HEK293 (cell line): ENCODE measurements around the gene RNF224.

Source experiments
- KLF1 ChIP-seq: fragments of 450-650 bp; formaldehyde crosslinking; IDR thresholded peaks from 2 replicates; pipeline ENCODE4 v1.5.1; 2016; ENCODE audit warnings: missing biosample characterization, missing genetic modification characterization
- KLF8 ChIP-seq: fragments of 450-650 bp; formaldehyde crosslinking; IDR thresholded peaks from 2 replicates; pipeline ENCODE4 v1.5.1; 2016; ENCODE audit warnings: missing biosample characterization, missing genetic modification characterization
- SP7 ChIP-seq: fragments of 450-650 bp; formaldehyde crosslinking; IDR thresholded peaks from 2 replicates; pipeline ENCODE4 v1.5.1; 2016; ENCODE audit warnings: missing biosample characterization, missing genetic modification characterization
- ZBTB11 ChIP-seq: fragments of 450-650 bp; formaldehyde crosslinking; conservative IDR thresholded peaks from 2 replicates; pipeline ENCODE4 v1.5.1; 2016; ENCODE audit warnings: low read depth, missing biosample characterization, missing genetic modification characterization
- ZBTB8A ChIP-seq: fragments of 450-650 bp; formaldehyde crosslinking; IDR thresholded peaks from 2 replicates; pipeline ENCODE4 v1.5.1; 2016; ENCODE audit warnings: missing biosample characterization, missing genetic modification characterization
- ZFP41 ChIP-seq: fragments of 450-650 bp; formaldehyde crosslinking; IDR thresholded peaks from 2 replicates; pipeline ENCODE4 v1.5.1; 2016; ENCODE audit warnings: missing biosample characterization, missing genetic modification characterization, borderline replicate concordance
- ZFP69B ChIP-seq: fragments of 450-650 bp; formaldehyde crosslinking; IDR thresholded peaks from 2 replicates; pipeline ENCODE4 v1.5.1; 2016; ENCODE audit warnings: missing biosample characterization, missing genetic modification characterization
- ZNF202 ChIP-seq: fragments of 450-650 bp; formaldehyde crosslinking; IDR thresholded peaks from 2 replicates; pipeline ENCODE4 v1.5.1; 2016; ENCODE audit warnings: missing biosample characterization, missing genetic modification characterization, borderline replicate concordance
- ZNF280C ChIP-seq: fragments of 450-650 bp; formaldehyde crosslinking; IDR thresholded peaks from 2 replicates; pipeline ENCODE4 v1.5.1; 2016; ENCODE audit warnings: missing biosample characterization, missing genetic modification characterization
- ZNF311 ChIP-seq: fragments of 450-650 bp; formaldehyde crosslinking; IDR thresholded peaks from 2 replicates; pipeline ENCODE4 v1.5.1; 2017; ENCODE audit warnings: missing biosample characterization, missing genetic modification characterization, borderline replicate concordance
- ZNF473 ChIP-seq: fragments of 450-650 bp; formaldehyde crosslinking; IDR thresholded peaks from 2 replicates; pipeline ENCODE4 v1.5.1; 2017; ENCODE audit warnings: missing biosample characterization, missing genetic modification characterization
- ZNF501 ChIP-seq: fragments of 450-650 bp; formaldehyde crosslinking; IDR thresholded peaks from 2 replicates; pipeline ENCODE4 v1.5.1; 2016; ENCODE audit warnings: missing biosample characterization, missing genetic modification characterization
- ZNF549 ChIP-seq: fragments of 450-650 bp; IDR thresholded peaks from 2 replicates; pipeline ENCODE4 v1.5.1; 2018; ENCODE audit warnings: missing biosample characterization, missing genetic modification characterization, mild to moderate bottlenecking, inconsistent platforms, moderate library complexity
- ZNF623 ChIP-seq: fragments of 450-650 bp; formaldehyde crosslinking; IDR thresholded peaks from 2 replicates; pipeline ENCODE4 v1.5.1; 2016; ENCODE audit warnings: missing biosample characterization, missing genetic modification characterization
- ZNF670 ChIP-seq: fragments of 450-650 bp; formaldehyde crosslinking; IDR thresholded peaks from 2 replicates; pipeline ENCODE4 v1.5.1; 2016; ENCODE audit warnings: missing biosample characterization, missing genetic modification characterization, low read depth
- ZNF747 ChIP-seq: fragments of 450-650 bp; formaldehyde crosslinking; IDR thresholded peaks from 2 replicates; pipeline ENCODE4 v1.5.1; 2016; ENCODE audit warnings: missing biosample characterization, missing genetic modification characterization
- ZNF792 ChIP-seq: fragments of 450-650 bp; formaldehyde crosslinking; IDR thresholded peaks from 2 replicates; pipeline ENCODE4 v1.5.1; 2016; ENCODE audit warnings: missing biosample characterization, missing genetic modification characterization
- ZSCAN18 ChIP-seq: fragments of 450-650 bp; formaldehyde crosslinking; IDR thresholded peaks from 2 replicates; pipeline ENCODE4 v1.5.1; 2016; ENCODE audit warnings: missing biosample characterization, missing genetic modification characterization
- ZSCAN23 ChIP-seq: fragments of 450-650 bp; formaldehyde crosslinking; IDR thresholded peaks from 2 replicates; pipeline ENCODE4 v1.5.1; 2016; ENCODE audit warnings: missing biosample characterization, missing genetic modification characterization
- TF ChIP-seq, protein P1 (sequence below): fragments of 450-650 bp; formaldehyde crosslinking; IDR thresholded peaks from 2 replicates; pipeline ENCODE4 v1.5.1; 2016; ENCODE audit warnings: missing biosample characterization, missing genetic modification characterization
- TF ChIP-seq, protein P2 (sequence below): fragments of 450-650 bp; formaldehyde crosslinking; IDR thresholded peaks from 2 replicates; pipeline ENCODE4 v1.5.1; 2016; ENCODE audit warnings: missing biosample characterization, missing genetic modification characterization
- TF ChIP-seq, protein P3 (sequence below): fragments of 450-650 bp; formaldehyde crosslinking; IDR thresholded peaks from 2 replicates; pipeline ENCODE4 v1.5.1; 2017; ENCODE audit warnings: missing biosample characterization, missing genetic modification characterization
- TF ChIP-seq, protein P4 (sequence below): fragments of 450-650 bp; formaldehyde crosslinking; IDR thresholded peaks from 2 replicates; pipeline ENCODE4 v1.5.1; 2016; ENCODE audit warnings: missing biosample characterization, missing genetic modification characterization

The RNF224 gene

DNA sequence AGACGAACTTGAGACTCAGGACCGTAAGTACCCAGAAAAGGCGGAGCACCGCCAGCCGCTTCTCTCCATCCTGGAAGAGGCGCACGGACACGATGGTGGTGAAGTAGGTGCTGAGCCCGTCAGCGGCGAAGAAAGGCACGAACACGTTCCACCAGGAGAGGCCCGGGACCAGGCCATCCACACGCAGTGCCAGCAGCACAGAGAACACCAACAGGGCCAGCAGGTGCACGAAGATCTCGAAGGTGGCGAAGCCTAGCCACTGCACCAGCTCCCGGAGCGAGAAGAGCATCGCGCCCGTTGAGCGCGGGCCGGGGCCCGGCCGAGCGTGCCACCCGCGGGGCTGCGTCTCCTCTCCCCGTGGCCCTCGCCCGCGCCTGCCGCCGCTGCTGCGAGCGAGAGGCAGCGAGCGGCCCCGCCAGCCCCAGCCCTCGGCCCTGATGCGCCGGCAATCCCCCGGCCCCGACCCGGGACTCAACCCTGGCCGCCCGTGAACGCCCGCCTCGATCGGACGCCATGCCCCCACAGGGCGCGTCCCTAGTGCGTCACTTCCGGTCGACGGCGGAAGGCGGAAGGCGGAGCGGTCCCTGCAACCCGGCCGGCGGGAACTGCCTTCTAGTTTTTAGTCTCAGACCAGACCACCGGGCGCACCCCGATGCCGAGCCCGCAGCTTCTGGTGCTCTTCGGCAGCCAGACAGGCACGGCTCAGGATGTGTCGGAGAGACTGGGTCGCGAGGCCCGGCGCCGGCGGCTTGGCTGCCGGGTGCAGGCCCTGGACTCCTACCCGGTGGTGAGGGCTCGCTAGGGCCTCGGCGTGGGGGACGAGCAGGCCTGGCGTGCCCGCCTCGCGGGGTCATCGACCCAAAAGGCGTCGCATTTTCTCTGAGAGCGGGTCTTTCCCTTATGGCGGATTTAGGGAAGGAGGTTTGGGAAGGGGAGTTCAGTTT lies 21.9 kb upstream of the RNF224 start, which contains the start of the genes NDOR1 and TMEM203 (continued):
- TF ChIP-seq ZSCAN23 (tag by site-specific recombination) (peak; percentile 49; the same call in 1 of the 2 replicates), ZBTB11 (tag by site-specific recombination) (peak; percentile 97), ZNF670 (tag by site-specific recombination) (no peak), ZNF202 (tag by site-specific recombination) (no peak), KLF8 (tag by site-specific recombination) (peak; percentile 71), ZNF623 (tag by site-specific recombination) (no peak), ZBTB8A (tag by site-specific recombination) (peak; percentile 78), ZNF311 (no peak), ZSCAN18 (tag by site-specific recombination) (no peak), ZNF747 (tag by site-specific recombination) (no peak), ZNF792 (tag by site-specific recombination) (no peak), ZNF473 (tag by site-specific recombination) (no peak), KLF1 (tag by site-specific recombination) (peak; percentile 33; the same call in 1 of the 2 replicates), ZNF501 (tag by site-specific recombination) (peak; percentile 65; the same call in 1 of the 2 replicates), ZNF549 (tag by site-specific recombination) (no peak), ZFP69B (tag by site-specific recombination) (no peak), ZFP41 (no peak), SP7 (tag by site-specific recombination) (peak; percentile 34; the same call in 1 of the 2 replicates), ZNF280C (tag by site-specific recombination) (no peak)
- TF ChIP-seq, protein P1, sequence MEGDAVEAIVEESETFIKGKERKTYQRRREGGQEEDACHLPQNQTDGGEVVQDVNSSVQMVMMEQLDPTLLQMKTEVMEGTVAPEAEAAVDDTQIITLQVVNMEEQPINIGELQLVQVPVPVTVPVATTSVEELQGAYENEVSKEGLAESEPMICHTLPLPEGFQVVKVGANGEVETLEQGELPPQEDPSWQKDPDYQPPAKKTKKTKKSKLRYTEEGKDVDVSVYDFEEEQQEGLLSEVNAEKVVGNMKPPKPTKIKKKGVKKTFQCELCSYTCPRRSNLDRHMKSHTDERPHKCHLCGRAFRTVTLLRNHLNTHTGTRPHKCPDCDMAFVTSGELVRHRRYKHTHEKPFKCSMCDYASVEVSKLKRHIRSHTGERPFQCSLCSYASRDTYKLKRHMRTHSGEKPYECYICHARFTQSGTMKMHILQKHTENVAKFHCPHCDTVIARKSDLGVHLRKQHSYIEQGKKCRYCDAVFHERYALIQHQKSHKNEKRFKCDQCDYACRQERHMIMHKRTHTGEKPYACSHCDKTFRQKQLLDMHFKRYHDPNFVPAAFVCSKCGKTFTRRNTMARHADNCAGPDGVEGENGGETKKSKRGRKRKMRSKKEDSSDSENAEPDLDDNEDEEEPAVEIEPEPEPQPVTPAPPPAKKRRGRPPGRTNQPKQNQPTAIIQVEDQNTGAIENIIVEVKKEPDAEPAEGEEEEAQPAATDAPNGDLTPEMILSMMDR, result no peak
- TF ChIP-seq, protein P2, sequence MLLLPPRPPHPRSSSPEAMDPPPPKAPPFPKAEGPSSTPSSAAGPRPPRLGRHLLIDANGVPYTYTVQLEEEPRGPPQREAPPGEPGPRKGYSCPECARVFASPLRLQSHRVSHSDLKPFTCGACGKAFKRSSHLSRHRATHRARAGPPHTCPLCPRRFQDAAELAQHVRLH (tag by site-specific recombination), result peak; percentile 87
- TF ChIP-seq, protein P3, sequence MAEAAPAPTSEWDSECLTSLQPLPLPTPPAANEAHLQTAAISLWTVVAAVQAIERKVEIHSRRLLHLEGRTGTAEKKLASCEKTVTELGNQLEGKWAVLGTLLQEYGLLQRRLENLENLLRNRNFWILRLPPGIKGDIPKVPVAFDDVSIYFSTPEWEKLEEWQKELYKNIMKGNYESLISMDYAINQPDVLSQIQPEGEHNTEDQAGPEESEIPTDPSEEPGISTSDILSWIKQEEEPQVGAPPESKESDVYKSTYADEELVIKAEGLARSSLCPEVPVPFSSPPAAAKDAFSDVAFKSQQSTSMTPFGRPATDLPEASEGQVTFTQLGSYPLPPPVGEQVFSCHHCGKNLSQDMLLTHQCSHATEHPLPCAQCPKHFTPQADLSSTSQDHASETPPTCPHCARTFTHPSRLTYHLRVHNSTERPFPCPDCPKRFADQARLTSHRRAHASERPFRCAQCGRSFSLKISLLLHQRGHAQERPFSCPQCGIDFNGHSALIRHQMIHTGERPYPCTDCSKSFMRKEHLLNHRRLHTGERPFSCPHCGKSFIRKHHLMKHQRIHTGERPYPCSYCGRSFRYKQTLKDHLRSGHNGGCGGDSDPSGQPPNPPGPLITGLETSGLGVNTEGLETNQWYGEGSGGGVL, result no peak
- TF ChIP-seq, protein P4, sequence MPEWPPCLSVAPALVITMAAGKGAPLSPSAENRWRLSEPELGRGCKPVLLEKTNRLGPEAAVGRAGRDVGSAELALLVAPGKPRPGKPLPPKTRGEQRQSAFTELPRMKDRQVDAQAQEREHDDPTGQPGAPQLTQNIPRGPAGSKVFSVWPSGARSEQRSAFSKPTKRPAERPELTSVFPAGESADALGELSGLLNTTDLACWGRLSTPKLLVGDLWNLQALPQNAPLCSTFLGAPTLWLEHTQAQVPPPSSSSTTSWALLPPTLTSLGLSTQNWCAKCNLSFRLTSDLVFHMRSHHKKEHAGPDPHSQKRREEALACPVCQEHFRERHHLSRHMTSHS (tag by site-specific recombination), result no peak
